WTC11 (cell line): ENCODE measurements around the gene GNAS. TPM values are rescaled to one million over a fixed set of nuclear protein-coding genes. Genes with fewer than 3 reads are reported as not detected.

Source experiments
- ATAC-seq: fragments of 200-7000 bp; cut with Tn5 transposase; 2 replicates; pipeline ENCODE4 v1.10.0; 2021; ENCODE audit warnings: mild to moderate bottlenecking, moderate library complexity
- CTCF ChIA-PET: fragments of 300-600 bp; sonication (Branson Sonifier 250); formaldehyde crosslinking; loops from one replicate; lab custom pipeline; 2021; ENCODE audit warnings: antibody characterized with exemption; lab: Charles Lee
- POLR2A ChIA-PET: fragments of 350-600 bp; sonication (Branson Sonifier 250); formaldehyde crosslinking; loops from one replicate; lab custom pipeline; 2021; ENCODE audit warnings: antibody characterized with exemption; lab: Charles Lee
- DNase-seq: peaks from one replicate; pipeline ENCODE4 v3.0.0; 2021; ENCODE audit warnings: low spot score
- H3K27ac Mint-ChIP-seq: 2 replicates; pipeline ENCODE4 v1.8.0; 2021; ENCODE audit warnings: mixed read lengths
- H3K27me3 Mint-ChIP-seq: 2 replicates; pipeline ENCODE4 v1.8.0; 2021; ENCODE audit warnings: low read depth, mild to moderate bottlenecking, moderate library complexity, mixed read lengths
- H3K36me3 Mint-ChIP-seq: 2 replicates; pipeline ENCODE4 v1.8.0; 2021; ENCODE audit warnings: mixed read lengths
- H3K4me1 Mint-ChIP-seq: 2 replicates; pipeline ENCODE4 v1.8.0; 2022; ENCODE audit warnings: mixed read lengths
- H3K4me3 Mint-ChIP-seq: 2 replicates; pipeline ENCODE4 v1.8.0; 2021; ENCODE audit warnings: mild to moderate bottlenecking, moderate library complexity, mixed read lengths
- H3K9me3 Mint-ChIP-seq: 2 replicates; pipeline ENCODE4 v1.8.0; 2021; ENCODE audit warnings: mixed read lengths
- CBFB ChIP-seq: sonication (generic); formaldehyde crosslinking; IDR thresholded peaks from 2 replicates; pipeline ENCODE4 v1.8.1; 2022; ENCODE audit warnings: mild to moderate bottlenecking, low read depth, missing genetic modification reagents
- EMX1 ChIP-seq: fragments of 250-450 bp; sonication (Bioruptor Pico); IDR thresholded peaks from 2 replicates; pipeline ENCODE4 v1.8.0; 2021; ENCODE audit warnings: mild to moderate bottlenecking
- IRF1 ChIP-seq: sonication (generic); formaldehyde crosslinking; IDR thresholded peaks from 2 replicates; pipeline ENCODE4 v1.8.0; 2023; ENCODE audit warnings: missing genetic modification reagents
- IRF2 ChIP-seq: sonication (generic); formaldehyde crosslinking; IDR thresholded peaks from 2 replicates; pipeline ENCODE4 v1.8.0; 2022; ENCODE audit warnings: low read depth, missing genetic modification reagents, borderline replicate concordance
- JAZF1 ChIP-seq: fragments of 250-450 bp; sonication (Bioruptor Pico); IDR thresholded peaks from 2 replicates; pipeline ENCODE4 v1.9.0; 2021; ENCODE audit warnings: moderate library complexity, mild to moderate bottlenecking, inconsistent platforms
- JUN ChIP-seq: sonication (generic); formaldehyde crosslinking; IDR thresholded peaks from 2 replicates; pipeline ENCODE4 v1.8.0; 2023; ENCODE audit warnings: mild to moderate bottlenecking, missing genetic modification reagents
- KAT7 ChIP-seq: sonication (generic); formaldehyde crosslinking; IDR thresholded peaks from 2 replicates; pipeline ENCODE4 v1.8.1; 2023; ENCODE audit warnings: missing genetic modification reagents, mild to moderate bottlenecking, borderline replicate concordance
- MAX ChIP-seq: sonication (generic); formaldehyde crosslinking; IDR thresholded peaks from 2 replicates; pipeline ENCODE4 v1.8.0; 2022; ENCODE audit warnings: mild to moderate bottlenecking, missing genetic modification reagents
- NR2C2 ChIP-seq: sonication (generic); formaldehyde crosslinking; IDR thresholded peaks from 2 replicates; pipeline ENCODE4 v1.8.0; 2022; ENCODE audit warnings: mild to moderate bottlenecking, missing genetic modification reagents
- RORB ChIP-seq: fragments of 250-450 bp; sonication (Bioruptor Pico); IDR thresholded peaks from 2 replicates; pipeline ENCODE4 v1.9.0; 2021; ENCODE audit warnings: mild to moderate bottlenecking
- SMAD4 ChIP-seq: sonication (generic); formaldehyde crosslinking; IDR thresholded peaks from 2 replicates; pipeline ENCODE4 v1.8.0; 2022; ENCODE audit warnings: mild to moderate bottlenecking, missing genetic modification reagents
- TEAD4 ChIP-seq: sonication (generic); formaldehyde crosslinking; IDR thresholded peaks from 2 replicates; pipeline ENCODE4 v1.8.0; 2022; ENCODE audit warnings: mild to moderate bottlenecking, missing genetic modification reagents
- USF2 ChIP-seq: sonication (generic); formaldehyde crosslinking; IDR thresholded peaks from 2 replicates; pipeline ENCODE4 v1.8.1; 2023; ENCODE audit warnings: mild to moderate bottlenecking, missing genetic modification reagents, moderate library complexity
- ZBTB21 ChIP-seq: sonication (generic); formaldehyde crosslinking; IDR thresholded peaks from 2 replicates; pipeline ENCODE4 v1.8.1; 2023; ENCODE audit warnings: mild to moderate bottlenecking, missing genetic modification reagents, borderline replicate concordance
- ZNF416 ChIP-seq: fragments of 250-450 bp; sonication (Bioruptor Pico); IDR thresholded peaks from 2 replicates; pipeline ENCODE4 v1.9.0; 2021; ENCODE audit warnings: mild to moderate bottlenecking, inconsistent platforms
- total RNA-seq: library from RNA; stranded (reverse); gene quantifications from 3 replicates; pipeline ENCODE4 v1.2.3, GENCODE V29; 2021
- TF ChIP-seq, protein P1 (sequence below): fragments of 250-450 bp; sonication (Bioruptor Pico); IDR thresholded peaks from 2 replicates; pipeline ENCODE4 v1.9.0; 2021; ENCODE audit warnings: mild to moderate bottlenecking, borderline replicate concordance
- TF ChIP-seq, protein P2 (sequence below): sonication (generic); formaldehyde crosslinking; IDR thresholded peaks from 2 replicates; pipeline ENCODE4 v1.8.0; 2023; ENCODE audit warnings: missing genetic modification reagents, mild to moderate bottlenecking, borderline replicate concordance
- TF ChIP-seq, protein P3 (sequence below): sonication (generic); formaldehyde crosslinking; IDR thresholded peaks from 2 replicates; pipeline ENCODE4 v1.8.1; 2023; ENCODE audit warnings: mild to moderate bottlenecking, missing genetic modification reagents
- TF ChIP-seq, protein P4 (sequence below): fragments of 200-600 bp; IDR thresholded peaks from 2 replicates; pipeline ENCODE4 v1.8.0; 2022; ENCODE audit warnings: antibody characterized with exemption
- TF ChIP-seq, protein P5 (sequence below): sonication (generic); formaldehyde crosslinking; IDR thresholded peaks from 2 replicates; pipeline ENCODE4 v1.8.1; 2023; ENCODE audit warnings: mild to moderate bottlenecking, moderate library complexity, missing genetic modification reagents

Gene GNAS
- total RNA-seq, 1 experiment from 2014 or later, result 868 TPM

GRCh38 chr20:58950603-58951002 is 98.1 kb downstream of the GNAS start (continued):
- TF ChIP-seq ZBTB21 (CRISPR knock-in tag) (no peak), NR2C2 (CRISPR knock-in tag) (no peak), JAZF1 (CRISPR knock-in tag) (no peak), EMX1 (no peak), CBFB (CRISPR knock-in tag) (no peak), ZNF416 (CRISPR knock-in tag) (no peak), RORB (CRISPR knock-in tag) (no peak)
- TF ChIP-seq, protein P1, sequence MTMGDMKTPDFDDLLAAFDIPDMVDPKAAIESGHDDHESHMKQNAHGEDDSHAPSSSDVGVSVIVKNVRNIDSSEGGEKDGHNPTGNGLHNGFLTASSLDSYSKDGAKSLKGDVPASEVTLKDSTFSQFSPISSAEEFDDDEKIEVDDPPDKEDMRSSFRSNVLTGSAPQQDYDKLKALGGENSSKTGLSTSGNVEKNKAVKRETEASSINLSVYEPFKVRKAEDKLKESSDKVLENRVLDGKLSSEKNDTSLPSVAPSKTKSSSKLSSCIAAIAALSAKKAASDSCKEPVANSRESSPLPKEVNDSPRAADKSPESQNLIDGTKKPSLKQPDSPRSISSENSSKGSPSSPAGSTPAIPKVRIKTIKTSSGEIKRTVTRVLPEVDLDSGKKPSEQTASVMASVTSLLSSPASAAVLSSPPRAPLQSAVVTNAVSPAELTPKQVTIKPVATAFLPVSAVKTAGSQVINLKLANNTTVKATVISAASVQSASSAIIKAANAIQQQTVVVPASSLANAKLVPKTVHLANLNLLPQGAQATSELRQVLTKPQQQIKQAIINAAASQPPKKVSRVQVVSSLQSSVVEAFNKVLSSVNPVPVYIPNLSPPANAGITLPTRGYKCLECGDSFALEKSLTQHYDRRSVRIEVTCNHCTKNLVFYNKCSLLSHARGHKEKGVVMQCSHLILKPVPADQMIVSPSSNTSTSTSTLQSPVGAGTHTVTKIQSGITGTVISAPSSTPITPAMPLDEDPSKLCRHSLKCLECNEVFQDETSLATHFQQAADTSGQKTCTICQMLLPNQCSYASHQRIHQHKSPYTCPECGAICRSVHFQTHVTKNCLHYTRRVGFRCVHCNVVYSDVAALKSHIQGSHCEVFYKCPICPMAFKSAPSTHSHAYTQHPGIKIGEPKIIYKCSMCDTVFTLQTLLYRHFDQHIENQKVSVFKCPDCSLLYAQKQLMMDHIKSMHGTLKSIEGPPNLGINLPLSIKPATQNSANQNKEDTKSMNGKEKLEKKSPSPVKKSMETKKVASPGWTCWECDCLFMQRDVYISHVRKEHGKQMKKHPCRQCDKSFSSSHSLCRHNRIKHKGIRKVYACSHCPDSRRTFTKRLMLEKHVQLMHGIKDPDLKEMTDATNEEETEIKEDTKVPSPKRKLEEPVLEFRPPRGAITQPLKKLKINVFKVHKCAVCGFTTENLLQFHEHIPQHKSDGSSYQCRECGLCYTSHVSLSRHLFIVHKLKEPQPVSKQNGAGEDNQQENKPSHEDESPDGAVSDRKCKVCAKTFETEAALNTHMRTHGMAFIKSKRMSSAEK, result no peak
- TF ChIP-seq, all 79 proteins: peak for 0

- no peak for DNase-seq
- TF ChIP-seq, protein P2, sequence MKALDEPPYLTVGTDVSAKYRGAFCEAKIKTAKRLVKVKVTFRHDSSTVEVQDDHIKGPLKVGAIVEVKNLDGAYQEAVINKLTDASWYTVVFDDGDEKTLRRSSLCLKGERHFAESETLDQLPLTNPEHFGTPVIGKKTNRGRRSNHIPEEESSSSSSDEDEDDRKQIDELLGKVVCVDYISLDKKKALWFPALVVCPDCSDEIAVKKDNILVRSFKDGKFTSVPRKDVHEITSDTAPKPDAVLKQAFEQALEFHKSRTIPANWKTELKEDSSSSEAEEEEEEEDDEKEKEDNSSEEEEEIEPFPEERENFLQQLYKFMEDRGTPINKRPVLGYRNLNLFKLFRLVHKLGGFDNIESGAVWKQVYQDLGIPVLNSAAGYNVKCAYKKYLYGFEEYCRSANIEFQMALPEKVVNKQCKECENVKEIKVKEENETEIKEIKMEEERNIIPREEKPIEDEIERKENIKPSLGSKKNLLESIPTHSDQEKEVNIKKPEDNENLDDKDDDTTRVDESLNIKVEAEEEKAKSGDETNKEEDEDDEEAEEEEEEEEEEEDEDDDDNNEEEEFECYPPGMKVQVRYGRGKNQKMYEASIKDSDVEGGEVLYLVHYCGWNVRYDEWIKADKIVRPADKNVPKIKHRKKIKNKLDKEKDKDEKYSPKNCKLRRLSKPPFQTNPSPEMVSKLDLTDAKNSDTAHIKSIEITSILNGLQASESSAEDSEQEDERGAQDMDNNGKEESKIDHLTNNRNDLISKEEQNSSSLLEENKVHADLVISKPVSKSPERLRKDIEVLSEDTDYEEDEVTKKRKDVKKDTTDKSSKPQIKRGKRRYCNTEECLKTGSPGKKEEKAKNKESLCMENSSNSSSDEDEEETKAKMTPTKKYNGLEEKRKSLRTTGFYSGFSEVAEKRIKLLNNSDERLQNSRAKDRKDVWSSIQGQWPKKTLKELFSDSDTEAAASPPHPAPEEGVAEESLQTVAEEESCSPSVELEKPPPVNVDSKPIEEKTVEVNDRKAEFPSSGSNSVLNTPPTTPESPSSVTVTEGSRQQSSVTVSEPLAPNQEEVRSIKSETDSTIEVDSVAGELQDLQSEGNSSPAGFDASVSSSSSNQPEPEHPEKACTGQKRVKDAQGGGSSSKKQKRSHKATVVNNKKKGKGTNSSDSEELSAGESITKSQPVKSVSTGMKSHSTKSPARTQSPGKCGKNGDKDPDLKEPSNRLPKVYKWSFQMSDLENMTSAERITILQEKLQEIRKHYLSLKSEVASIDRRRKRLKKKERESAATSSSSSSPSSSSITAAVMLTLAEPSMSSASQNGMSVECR (CRISPR knock-in tag), result no peak
- TF ChIP-seq, protein P3, sequence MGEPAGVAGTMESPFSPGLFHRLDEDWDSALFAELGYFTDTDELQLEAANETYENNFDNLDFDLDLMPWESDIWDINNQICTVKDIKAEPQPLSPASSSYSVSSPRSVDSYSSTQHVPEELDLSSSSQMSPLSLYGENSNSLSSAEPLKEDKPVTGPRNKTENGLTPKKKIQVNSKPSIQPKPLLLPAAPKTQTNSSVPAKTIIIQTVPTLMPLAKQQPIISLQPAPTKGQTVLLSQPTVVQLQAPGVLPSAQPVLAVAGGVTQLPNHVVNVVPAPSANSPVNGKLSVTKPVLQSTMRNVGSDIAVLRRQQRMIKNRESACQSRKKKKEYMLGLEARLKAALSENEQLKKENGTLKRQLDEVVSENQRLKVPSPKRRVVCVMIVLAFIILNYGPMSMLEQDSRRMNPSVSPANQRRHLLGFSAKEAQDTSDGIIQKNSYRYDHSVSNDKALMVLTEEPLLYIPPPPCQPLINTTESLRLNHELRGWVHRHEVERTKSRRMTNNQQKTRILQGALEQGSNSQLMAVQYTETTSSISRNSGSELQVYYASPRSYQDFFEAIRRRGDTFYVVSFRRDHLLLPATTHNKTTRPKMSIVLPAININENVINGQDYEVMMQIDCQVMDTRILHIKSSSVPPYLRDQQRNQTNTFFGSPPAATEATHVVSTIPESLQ, result no peak
- TF ChIP-seq, protein P4, sequence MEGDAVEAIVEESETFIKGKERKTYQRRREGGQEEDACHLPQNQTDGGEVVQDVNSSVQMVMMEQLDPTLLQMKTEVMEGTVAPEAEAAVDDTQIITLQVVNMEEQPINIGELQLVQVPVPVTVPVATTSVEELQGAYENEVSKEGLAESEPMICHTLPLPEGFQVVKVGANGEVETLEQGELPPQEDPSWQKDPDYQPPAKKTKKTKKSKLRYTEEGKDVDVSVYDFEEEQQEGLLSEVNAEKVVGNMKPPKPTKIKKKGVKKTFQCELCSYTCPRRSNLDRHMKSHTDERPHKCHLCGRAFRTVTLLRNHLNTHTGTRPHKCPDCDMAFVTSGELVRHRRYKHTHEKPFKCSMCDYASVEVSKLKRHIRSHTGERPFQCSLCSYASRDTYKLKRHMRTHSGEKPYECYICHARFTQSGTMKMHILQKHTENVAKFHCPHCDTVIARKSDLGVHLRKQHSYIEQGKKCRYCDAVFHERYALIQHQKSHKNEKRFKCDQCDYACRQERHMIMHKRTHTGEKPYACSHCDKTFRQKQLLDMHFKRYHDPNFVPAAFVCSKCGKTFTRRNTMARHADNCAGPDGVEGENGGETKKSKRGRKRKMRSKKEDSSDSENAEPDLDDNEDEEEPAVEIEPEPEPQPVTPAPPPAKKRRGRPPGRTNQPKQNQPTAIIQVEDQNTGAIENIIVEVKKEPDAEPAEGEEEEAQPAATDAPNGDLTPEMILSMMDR, result no peak
- TF ChIP-seq IRF2 (CRISPR knock-in tag), result no peak
- TF ChIP-seq IRF1 (CRISPR knock-in tag), result no peak
- no peak for TF ChIP-seq USF2 (CRISPR knock-in tag)
- TF ChIP-seq MAX (CRISPR knock-in tag), result no peak
- no peak for TF ChIP-seq KAT7
- no peak for TF ChIP-seq JUN (CRISPR knock-in tag)
- TF ChIP-seq, protein P5, sequence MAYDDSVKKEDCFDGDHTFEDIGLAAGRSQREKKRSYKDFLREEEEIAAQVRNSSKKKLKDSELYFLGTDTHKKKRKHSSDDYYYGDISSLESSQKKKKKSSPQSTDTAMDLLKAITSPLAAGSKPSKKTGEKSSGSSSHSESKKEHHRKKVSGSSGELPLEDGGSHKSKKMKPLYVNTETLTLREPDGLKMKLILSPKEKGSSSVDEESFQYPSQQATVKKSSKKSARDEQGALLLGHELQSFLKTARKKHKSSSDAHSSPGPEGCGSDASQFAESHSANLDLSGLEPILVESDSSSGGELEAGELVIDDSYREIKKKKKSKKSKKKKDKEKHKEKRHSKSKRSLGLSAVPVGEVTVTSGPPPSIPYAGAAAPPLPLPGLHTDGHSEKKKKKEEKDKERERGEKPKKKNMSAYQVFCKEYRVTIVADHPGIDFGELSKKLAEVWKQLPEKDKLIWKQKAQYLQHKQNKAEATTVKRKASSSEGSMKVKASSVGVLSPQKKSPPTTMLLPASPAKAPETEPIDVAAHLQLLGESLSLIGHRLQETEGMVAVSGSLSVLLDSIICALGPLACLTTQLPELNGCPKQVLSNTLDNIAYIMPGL, result no peak
- no peak for TF ChIP-seq SMAD4
- no peak for TF ChIP-seq ZNF416 (CRISPR knock-in tag)
- no peak for TF ChIP-seq TEAD4 (CRISPR knock-in tag)
Observed at GRCh38 chr20:58953050-58953449, 100.5 kb downstream of the GNAS start.

More at GRCh38 chr20:58953050-58953449, 100.5 kb downstream of the GNAS start:
- POLR2A ChIA-PET, result no interaction called here
- CTCF ChIA-PET, result no interaction called here
- no peaks in the 10 kb centered on the region for H3K4me1 Mint-ChIP-seq
- ATAC-seq, result no peak
- 0 out of 2 replicates have a peak, but pooled peaks cover 4% of the 10 kb centered on the region for H3K27me3 Mint-ChIP-seq
- H3K4me3 Mint-ChIP-seq, result no peak overlapping the region
- H3K9me3 Mint-ChIP-seq, result peaks cover 15% of the 10 kb centered on the region
- H3K36me3 Mint-ChIP-seq, result no peaks in the 10 kb centered on the region
- no peak overlapping the region for H3K27ac Mint-ChIP-seq
